ENCODE measurements around the gene LIMS2.
A peak's percentile ranks its signal among the peaks of the same experiment; 100 is the strongest.

The LIMS2 gene

GRCh38 chr2:127650785-127651380, 24.4 kb downstream of the LIMS2 start:
- TF ChIP-seq ZNF404 (tag by site-specific recombination; IDR thresholded peaks at IDR 0.05) (no peak), ZNF664 (tag by site-specific recombination; IDR thresholded peaks at IDR 0.05) (no peak), ZNF600 (tag by site-specific recombination; IDR thresholded peaks at IDR 0.05) (no peak), ZFP37 (tag by site-specific recombination; IDR thresholded peaks at IDR 0.05) (no peak), ZBTB11 (tag by site-specific recombination; conservative IDR thresholded peaks at IDR 0.05; ENCODE audit: low read depth) (no peak), ZNF555 (tag by site-specific recombination; conservative IDR thresholded peaks at IDR 0.05) (no peak), ZNF585B (tag by site-specific recombination; IDR thresholded peaks at IDR 0.05) (no peak), ZNF549 (tag by site-specific recombination; IDR thresholded peaks at IDR 0.05) (no peak), ZNF530 (tag by site-specific recombination; IDR thresholded peaks at IDR 0.05; ENCODE audit: low read depth) (no peak), ZNF146 (tag by site-specific recombination; IDR thresholded peaks at IDR 0.05) (no peak)
- TF ChIP-seq, protein P1, sequence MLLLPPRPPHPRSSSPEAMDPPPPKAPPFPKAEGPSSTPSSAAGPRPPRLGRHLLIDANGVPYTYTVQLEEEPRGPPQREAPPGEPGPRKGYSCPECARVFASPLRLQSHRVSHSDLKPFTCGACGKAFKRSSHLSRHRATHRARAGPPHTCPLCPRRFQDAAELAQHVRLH (tag by site-specific recombination; IDR thresholded peaks at IDR 0.05) = no peak
- ChIA-PET POLR2A (no interaction called here), CTCF (interaction anchor here (0.9 to 3.5 kb wide), 12 partner anchors 10 to 326 kb away, joined by 3 to 54 read pairs (median 5); partner anchors contain the start of genes IWS1 and LIMS2)
- H3K27ac ChIP-seq (ENCODE audit: extremely low read depth, low read depth, low read length) = no peak overlapping the region
- no peaks in the 10 kb centered on the region for H3K4me1 ChIP-seq (ENCODE audit: control insufficient read depth, insufficient read depth, low read length)
- no peaks in the 10 kb centered on the region for H3K36me3 ChIP-seq (ENCODE audit: control insufficient read depth in 2 of 2, insufficient read depth in 1 of 2, low read length in 2 of 2)
- no peaks in the 10 kb centered on the region for H3K9me3 ChIP-seq (ENCODE audit: control insufficient read depth, insufficient read depth, low read depth, low read length)
- H3K4me3 ChIP-seq (ENCODE audit: low read depth, low read length) = no peak overlapping the region

DNA sequence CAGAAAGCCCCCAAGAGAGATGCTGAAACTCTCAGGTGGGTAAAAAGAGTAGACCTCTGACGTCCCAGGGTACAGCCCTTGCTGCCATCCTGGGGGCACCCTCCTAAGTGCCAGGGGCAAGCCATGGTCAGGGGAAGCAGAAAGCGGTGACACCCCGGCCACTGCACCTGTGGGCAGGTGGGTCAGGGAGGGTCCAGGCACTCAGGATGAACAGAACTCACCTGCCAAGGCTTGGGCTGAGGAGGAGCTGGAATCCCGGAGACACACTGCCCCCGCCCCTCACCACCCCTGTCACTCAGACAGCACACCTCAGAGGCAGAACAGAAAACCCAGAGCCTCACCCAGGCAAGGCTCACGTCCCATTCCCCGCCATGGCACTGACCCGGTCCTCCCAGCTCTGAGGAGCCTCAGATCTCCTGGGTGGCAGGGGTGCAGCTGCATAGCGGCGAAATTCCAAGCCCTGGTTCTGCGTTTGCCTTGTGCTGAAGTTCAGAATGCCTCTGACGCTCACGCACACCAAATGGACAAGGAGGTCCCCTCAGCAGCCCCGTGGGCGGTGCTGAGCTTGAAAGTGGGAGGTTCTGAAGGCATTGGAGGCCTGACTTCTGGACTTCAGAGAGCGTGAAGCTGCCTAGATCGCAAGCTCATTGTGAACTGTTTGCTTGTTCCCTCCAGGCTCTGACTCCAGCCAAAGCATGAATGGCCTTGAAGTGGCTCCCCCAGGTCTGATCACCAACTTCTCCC, 25.1 kb downstream of the LIMS2 start:
- ChIA-PET CTCF (interaction anchor here (0.6 to 3.5 kb wide), 25 partner anchors 10 to 453 kb away, joined by 3 to 54 read pairs (median 4); partner anchors contain the start of genes IWS1 and LIMS2), POLR2A (no interaction called here)
- Histone ChIP-seq H3K4me3 (ENCODE audit: low read depth, low read length) (no peak overlapping the region), H3K36me3 (ENCODE audit: control insufficient read depth in 2 of 2, insufficient read depth in 1 of 2, low read length in 2 of 2) (no peaks in the 10 kb centered on the region), H3K9me3 (ENCODE audit: control insufficient read depth, insufficient read depth, low read depth, low read length) (no peaks in the 10 kb centered on the region), H3K27ac (ENCODE audit: extremely low read depth, low read depth, low read length) (no peak overlapping the region), H3K4me1 (ENCODE audit: control insufficient read depth, insufficient read depth, low read length) (no peaks in the 10 kb centered on the region)
- TF ChIP-seq EGR2 (tag by site-specific recombination; IDR thresholded peaks at IDR 0.05; ENCODE audit: low read depth) (no peak), ZFHX2 (tag by site-specific recombination; conservative IDR thresholded peaks at IDR 0.05) (0 out of 2 replicates have a peak, but pooled peaks have one; percentile 19)

- POLR2A ChIA-PET = no interaction called here
- Histone ChIP-seq H3K27ac (ENCODE audit: extremely low read depth, low read depth, low read length) (no peak overlapping the region), H3K4me1 (ENCODE audit: control insufficient read depth, insufficient read depth, low read length) (no peaks in the 10 kb centered on the region), H3K9me3 (ENCODE audit: control insufficient read depth, insufficient read depth, low read depth, low read length) (no peaks in the 10 kb centered on the region), H3K36me3 (ENCODE audit: control insufficient read depth in 2 of 2, insufficient read depth in 1 of 2, low read length in 2 of 2) (no peaks in the 10 kb centered on the region), H3K4me3 (ENCODE audit: low read depth, low read length) (no peak overlapping the region)
- CTCF ChIA-PET = interaction anchor here (0.6 to 3.5 kb wide), 23 partner anchors 9 to 452 kb away, joined by 3 to 54 read pairs (median 4); partner anchors contain the start of genes IWS1 and LIMS2
- no peak for TF ChIP-seq ZNF645 (tag by site-specific recombination; IDR thresholded peaks at IDR 0.05)
- no peak for TF ChIP-seq ZNF426 (tag by site-specific recombination; IDR thresholded peaks at IDR 0.05)
- peak; percentile 31; the same call in 1 of the 2 replicates for TF ChIP-seq ZNF341 (tag by site-specific recombination; IDR thresholded peaks at IDR 0.05; ENCODE audit: low read depth)
- TF ChIP-seq GLI4 (tag by site-specific recombination; IDR thresholded peaks at IDR 0.05) = no peak
- TF ChIP-seq, protein P2, sequence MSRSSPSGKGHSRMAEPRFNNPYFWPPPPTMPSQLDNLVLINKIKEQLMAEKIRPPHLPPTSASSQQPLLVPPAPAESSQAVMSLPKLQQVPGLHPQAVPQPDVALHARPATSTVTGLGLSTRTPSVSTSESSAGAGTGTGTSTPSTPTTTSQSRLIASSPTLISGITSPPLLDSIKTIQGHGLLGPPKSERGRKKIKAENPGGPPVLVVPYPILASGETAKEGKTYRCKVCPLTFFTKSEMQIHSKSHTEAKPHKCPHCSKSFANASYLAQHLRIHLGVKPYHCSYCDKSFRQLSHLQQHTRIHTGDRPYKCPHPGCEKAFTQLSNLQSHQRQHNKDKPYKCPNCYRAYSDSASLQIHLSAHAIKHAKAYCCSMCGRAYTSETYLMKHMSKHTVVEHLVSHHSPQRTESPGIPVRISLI (tag by site-specific recombination; IDR thresholded peaks at IDR 0.05) = no peak
- TF ChIP-seq, protein P3, sequence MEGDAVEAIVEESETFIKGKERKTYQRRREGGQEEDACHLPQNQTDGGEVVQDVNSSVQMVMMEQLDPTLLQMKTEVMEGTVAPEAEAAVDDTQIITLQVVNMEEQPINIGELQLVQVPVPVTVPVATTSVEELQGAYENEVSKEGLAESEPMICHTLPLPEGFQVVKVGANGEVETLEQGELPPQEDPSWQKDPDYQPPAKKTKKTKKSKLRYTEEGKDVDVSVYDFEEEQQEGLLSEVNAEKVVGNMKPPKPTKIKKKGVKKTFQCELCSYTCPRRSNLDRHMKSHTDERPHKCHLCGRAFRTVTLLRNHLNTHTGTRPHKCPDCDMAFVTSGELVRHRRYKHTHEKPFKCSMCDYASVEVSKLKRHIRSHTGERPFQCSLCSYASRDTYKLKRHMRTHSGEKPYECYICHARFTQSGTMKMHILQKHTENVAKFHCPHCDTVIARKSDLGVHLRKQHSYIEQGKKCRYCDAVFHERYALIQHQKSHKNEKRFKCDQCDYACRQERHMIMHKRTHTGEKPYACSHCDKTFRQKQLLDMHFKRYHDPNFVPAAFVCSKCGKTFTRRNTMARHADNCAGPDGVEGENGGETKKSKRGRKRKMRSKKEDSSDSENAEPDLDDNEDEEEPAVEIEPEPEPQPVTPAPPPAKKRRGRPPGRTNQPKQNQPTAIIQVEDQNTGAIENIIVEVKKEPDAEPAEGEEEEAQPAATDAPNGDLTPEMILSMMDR (tag by site-specific recombination; IDR thresholded peaks at IDR 0.05) = peak; percentile 67; the same call in 1 of the 2 replicates
- no peak for TF ChIP-seq KLF9 (tag by site-specific recombination; IDR thresholded peaks at IDR 0.05; ENCODE audit: low read depth)
- TF ChIP-seq ZSCAN30 (tag by site-specific recombination; IDR thresholded peaks at IDR 0.05) = peak; percentile 29; the same call in 1 of the 2 replicates
Measured at GRCh38 chr2:127649684-127650040, 25.7 kb downstream of the LIMS2 start.

All from HEK293 (cell line).